ENCODE data around the gene LRRC8E. TPM values are rescaled to one million over a fixed set of nuclear protein-coding genes. Genes with fewer than 3 reads are reported as not detected.
A peak's percentile ranks its signal among the peaks of the same experiment; 100 is the strongest.

The LRRC8E gene
- total RNA-seq, 1 experiment from 2014 or later = 10.3 TPM

- no peak overlapping the region for H3K4me3 Mint-ChIP-seq (ENCODE audit: unreplicated experiment)
- CTCF ChIA-PET = no interaction called here
- intact Hi-C loops (cut with micrococcal nuclease) = no loop called here
- H3K27me3 Mint-ChIP-seq (ENCODE audit: insufficient read depth, unreplicated experiment) = no peaks in the 10 kb centered on the region
- H3K9me3 Mint-ChIP-seq (ENCODE audit: unreplicated experiment) = no peaks in the 10 kb centered on the region
- POLR2A ChIA-PET = no interaction called here
- no peak for DNase-seq (ENCODE audit: unreplicated experiment)
- no peaks in the 10 kb centered on the region for H3K4me1 Mint-ChIP-seq (ENCODE audit: insufficient read depth, unreplicated experiment)
- TF ChIP-seq CTCF (IDR thresholded peaks at IDR 0.05; ENCODE audit: unreplicated experiment) = no peak
- no peak overlapping the region for H3K27ac Mint-ChIP-seq (ENCODE audit: low read depth, unreplicated experiment)
- peaks cover 27% of the 10 kb centered on the region for H3K36me3 Mint-ChIP-seq (ENCODE audit: insufficient read depth, unreplicated experiment)
- BruUV-seq (replicated peaks) = no TSS peak
These were observed 25.8 kb downstream of the LRRC8E start for GRCh38 chr19:7914099-7914498.

GRCh38 chr19:7914598-7915045 is 26.3 kb downstream of the LRRC8E start, which contains the start of gene TGFBR3L:
Gene TGFBR3L, plus strand, starts transcription at chr19:7914830.
- no peak for TF ChIP-seq CTCF (IDR thresholded peaks at IDR 0.05; ENCODE audit: unreplicated experiment)

GRCh38 chr19:7915250-7916102 is 27.2 kb downstream of the LRRC8E start:
- POLR2A ChIA-PET = interaction anchor here (0.8 to 3.7 kb wide), 5 partner anchors 12 to 28 kb away, joined by 3 to 20 read pairs (median 5); partner anchors contain the start of genes MAP2K7 and TIMM44
- intact Hi-C loops (cut with micrococcal nuclease) = no loop called here
- no peak for DNase-seq (ENCODE audit: unreplicated experiment)
- H3K36me3 Mint-ChIP-seq (ENCODE audit: insufficient read depth, unreplicated experiment) = peaks cover 27% of the 10 kb centered on the region
- no peaks in the 10 kb centered on the region for H3K27me3 Mint-ChIP-seq (ENCODE audit: insufficient read depth, unreplicated experiment)
- H3K4me1 Mint-ChIP-seq (ENCODE audit: insufficient read depth, unreplicated experiment) = peaks cover 8% of the 10 kb centered on the region
- no TSS peak for BruUV-seq (replicated peaks)
- TF ChIP-seq CTCF (IDR thresholded peaks at IDR 0.05; ENCODE audit: unreplicated experiment) = no peak
- no peaks in the 10 kb centered on the region for H3K9me3 Mint-ChIP-seq (ENCODE audit: unreplicated experiment)
- peak overlapping the region; percentile 68 for H3K4me3 Mint-ChIP-seq (ENCODE audit: unreplicated experiment)
- no peak overlapping the region for H3K27ac Mint-ChIP-seq (ENCODE audit: low read depth, unreplicated experiment)
- CTCF ChIA-PET = interaction anchor here (0.6 kb wide), 3 partner anchors 46 to 84 kb away, joined by 3 read pairs; no protein-coding TSS in a partner anchor

More at GRCh38 chr19:7914598-7915045, 26.3 kb downstream of the LRRC8E start, which contains the start of gene TGFBR3L:
- ChIA-PET CTCF (no interaction called here), POLR2A (interaction anchor here (0.8 kb wide), 1 partner anchor 11 kb away, joined by 3 read pairs; the partner anchor contains the start of gene MAP2K7)
- H3K4me1 Mint-ChIP-seq (ENCODE audit: insufficient read depth, unreplicated experiment) = peaks cover 3% of the 10 kb centered on the region
- H3K9me3 Mint-ChIP-seq (ENCODE audit: unreplicated experiment) = no peaks in the 10 kb centered on the region
- peak within 1 kb of the TSS; percentile 68 for H3K4me3 Mint-ChIP-seq (ENCODE audit: unreplicated experiment)
- intact Hi-C loops (cut with micrococcal nuclease) = no loop called here
- no peaks in the 10 kb centered on the region for H3K27me3 Mint-ChIP-seq (ENCODE audit: insufficient read depth, unreplicated experiment)
- no peak for DNase-seq (ENCODE audit: unreplicated experiment)
- H3K36me3 Mint-ChIP-seq (ENCODE audit: insufficient read depth, unreplicated experiment) = peaks cover 27% of the 10 kb centered on the region
- H3K27ac Mint-ChIP-seq (ENCODE audit: low read depth, unreplicated experiment) = no peak within 1 kb of the TSS
- BruUV-seq (replicated peaks) = no TSS peak

Measured in MCF 10A (cell line).